Retinal pigment epithelial cell (primary cell): ENCODE data around the gene ATF6.

ENCODE experiments used
- DNase-seq: peaks from one replicate; pipeline ENCODE4 v3.0.0-alpha.2; 2010; ENCODE audit warnings: low read depth
- H3K4me3 ChIP-seq: 2 replicates; pipeline ENCODE4 v1.5.1; 2011; ENCODE audit warnings: mild to moderate bottlenecking, low read length, control low read depth, moderate library complexity
- TF ChIP-seq, protein P1 (sequence below): conservative IDR thresholded peaks from 2 replicates; pipeline ENCODE4 v1.5.1; 2011; ENCODE audit warnings: low read depth, low read length, control low read depth, inconsistent platforms

Gene ATF6

DNA sequence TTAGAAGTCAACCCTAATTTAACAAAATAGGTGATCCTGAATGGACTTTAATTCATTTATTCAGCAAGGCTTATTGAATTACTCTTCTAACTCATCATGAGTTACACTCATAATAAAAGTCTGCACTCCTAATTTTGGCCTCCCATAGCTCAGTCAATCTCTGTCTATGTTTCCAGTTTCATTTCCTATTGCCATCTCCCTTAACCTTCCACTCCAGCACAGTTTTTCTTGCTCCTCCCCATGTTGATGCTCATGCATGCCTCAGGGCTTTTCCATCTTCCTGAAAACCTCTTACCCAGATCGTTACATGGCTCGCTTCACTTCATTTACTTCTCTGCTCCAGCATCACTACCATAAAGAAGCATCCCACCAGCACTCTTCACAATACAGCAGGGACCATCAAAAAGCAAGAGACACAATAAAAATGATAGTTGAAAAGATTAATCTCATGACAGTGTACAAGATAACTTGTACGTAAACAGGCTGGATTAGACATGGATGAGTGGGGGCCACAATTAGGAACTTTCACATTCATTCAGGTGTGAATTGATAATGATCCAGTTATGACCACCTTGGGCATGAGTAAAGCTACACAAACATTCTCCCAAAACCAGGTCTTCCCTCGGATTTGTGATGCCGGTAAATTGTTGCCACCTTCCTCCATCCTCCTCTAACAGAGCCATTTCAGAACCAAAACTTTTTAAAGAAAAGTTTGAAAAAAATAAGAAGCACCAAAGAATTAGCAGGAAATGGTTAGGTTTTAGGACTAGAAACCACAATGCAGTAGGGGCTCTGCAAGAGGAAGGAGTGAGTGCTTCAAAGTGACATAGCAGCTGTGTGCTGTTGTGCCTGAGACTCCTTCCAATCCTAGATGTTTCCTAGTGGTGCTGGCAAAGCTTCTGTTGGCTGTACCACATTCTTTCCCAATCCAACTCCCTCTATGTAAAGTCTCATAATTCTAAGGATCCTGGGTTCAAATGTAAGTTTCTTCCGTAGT lies 167.8 kb downstream of the ATF6 start:
- H3K4me3 ChIP-seq, result no peak overlapping the region
- TF ChIP-seq, protein P1, sequence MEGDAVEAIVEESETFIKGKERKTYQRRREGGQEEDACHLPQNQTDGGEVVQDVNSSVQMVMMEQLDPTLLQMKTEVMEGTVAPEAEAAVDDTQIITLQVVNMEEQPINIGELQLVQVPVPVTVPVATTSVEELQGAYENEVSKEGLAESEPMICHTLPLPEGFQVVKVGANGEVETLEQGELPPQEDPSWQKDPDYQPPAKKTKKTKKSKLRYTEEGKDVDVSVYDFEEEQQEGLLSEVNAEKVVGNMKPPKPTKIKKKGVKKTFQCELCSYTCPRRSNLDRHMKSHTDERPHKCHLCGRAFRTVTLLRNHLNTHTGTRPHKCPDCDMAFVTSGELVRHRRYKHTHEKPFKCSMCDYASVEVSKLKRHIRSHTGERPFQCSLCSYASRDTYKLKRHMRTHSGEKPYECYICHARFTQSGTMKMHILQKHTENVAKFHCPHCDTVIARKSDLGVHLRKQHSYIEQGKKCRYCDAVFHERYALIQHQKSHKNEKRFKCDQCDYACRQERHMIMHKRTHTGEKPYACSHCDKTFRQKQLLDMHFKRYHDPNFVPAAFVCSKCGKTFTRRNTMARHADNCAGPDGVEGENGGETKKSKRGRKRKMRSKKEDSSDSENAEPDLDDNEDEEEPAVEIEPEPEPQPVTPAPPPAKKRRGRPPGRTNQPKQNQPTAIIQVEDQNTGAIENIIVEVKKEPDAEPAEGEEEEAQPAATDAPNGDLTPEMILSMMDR, result no peak
- DNase-seq, result no peak

DNA sequence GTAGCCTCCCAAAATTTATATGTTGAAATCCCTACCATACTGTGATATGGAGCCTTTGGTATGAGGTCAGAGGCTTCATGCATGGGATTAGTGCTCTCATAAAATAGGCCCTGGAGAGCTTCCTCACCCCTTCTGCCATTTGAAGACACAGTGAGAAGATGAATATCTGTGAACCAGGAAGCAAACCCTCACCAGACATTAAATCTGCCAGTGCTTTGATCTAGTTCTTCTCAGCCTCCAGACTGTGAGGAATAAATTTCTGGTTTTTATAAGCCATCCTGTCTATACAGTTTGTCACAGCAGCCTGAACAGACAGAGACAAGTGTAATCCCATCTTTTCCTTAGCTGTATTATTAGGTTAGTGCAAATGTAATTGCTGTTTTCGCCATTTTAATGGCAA lies 169.1 kb downstream of the ATF6 start:
- no peak overlapping the region for H3K4me3 ChIP-seq
- TF ChIP-seq, protein P1, result no peak
- no peak for DNase-seq

DNA sequence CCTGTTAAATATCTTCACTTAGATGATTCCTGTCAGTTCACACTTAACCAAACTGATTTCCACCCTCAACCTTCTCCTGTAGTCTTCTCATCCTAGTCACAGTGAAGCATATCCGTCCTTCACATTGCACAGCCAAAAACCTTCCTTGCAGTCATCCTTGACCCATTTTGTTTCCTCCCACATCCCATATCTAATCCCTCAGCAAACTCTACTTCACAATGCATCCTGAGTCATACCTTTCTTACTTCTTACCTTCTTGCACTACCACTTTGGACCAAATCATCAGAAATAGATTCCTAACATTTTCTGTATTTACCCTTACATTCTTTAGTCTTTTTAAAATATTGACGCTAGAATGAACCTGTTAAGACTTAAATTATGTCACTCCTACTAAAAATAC lies 170.7 kb downstream of the ATF6 start:
- H3K4me3 ChIP-seq, result no peak overlapping the region
- TF ChIP-seq, protein P1, result no peak
- DNase-seq, result no peak

DNA sequence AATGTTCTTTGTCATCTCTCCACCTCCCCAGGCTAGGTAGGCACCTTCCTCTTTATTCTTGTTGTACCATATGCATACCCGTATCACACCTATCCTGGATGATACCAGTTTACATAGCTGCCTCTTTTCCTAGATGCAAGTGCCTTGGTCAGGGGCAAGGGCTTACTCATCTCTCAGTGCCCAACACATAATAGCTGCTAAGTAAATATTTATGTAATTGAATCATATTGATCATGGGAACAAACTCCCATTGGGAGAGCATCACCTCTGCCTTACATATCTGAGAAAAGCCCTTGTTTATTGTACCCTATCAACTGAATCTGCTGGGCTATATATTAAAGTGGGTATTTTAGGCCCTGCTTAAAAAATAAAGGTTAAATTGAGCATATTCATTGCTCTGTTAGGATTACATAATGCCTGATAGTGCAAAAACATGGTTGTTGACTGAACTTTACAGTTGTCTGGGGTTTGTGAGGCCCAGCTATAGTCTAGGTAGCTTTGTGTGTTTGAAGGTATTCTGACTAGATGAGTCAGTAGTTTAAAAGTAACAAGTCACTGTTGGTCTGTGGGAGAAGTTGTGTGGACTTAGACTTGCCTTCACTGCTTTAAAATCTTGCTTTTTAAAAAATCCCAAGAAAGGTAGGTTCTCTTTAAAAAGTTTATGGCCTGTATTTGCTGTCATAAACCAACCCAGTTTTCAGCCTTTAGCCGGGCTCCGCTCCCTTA lies 174.9 kb downstream of the ATF6 start:
- DNase-seq, result no peak
- TF ChIP-seq, protein P1, result no peak
- H3K4me3 ChIP-seq, result no peak overlapping the region

DNA sequence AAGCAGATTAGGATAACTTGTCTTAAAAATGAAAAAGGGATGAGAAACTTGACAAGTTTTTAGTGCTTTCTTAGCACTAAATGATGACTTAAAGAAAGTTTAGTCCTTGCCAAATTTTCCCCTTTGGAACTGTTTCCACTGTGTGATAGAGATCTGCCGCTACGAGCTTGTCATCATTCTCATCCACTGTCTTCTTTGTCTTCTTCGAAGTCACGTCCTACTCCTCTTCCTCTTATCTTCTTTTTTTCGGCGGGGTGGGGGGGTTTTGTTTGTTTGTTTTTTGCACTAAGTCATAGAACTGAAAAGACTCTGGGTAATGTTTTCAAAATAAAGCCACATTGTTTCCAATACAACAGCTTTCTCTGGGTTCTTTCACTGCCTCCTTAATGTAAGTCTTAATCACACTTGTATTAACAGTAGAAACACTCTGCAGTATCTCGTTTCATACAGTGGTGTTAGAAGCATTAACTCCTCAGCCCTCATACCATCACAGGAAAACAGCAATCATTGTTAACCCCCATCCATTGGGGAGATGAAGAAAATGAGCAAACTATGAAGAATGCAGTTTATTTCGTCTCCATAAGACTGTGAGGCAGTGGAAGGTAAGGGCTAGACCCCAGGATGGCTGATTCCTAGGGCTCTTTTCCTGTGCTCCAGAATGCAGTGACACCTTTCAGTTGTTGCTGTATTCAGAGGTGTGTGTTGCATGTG lies 175.8 kb downstream of the ATF6 start:
- DNase-seq, result no peak
- TF ChIP-seq, protein P1, result no peak
- no peak overlapping the region for H3K4me3 ChIP-seq

DNA sequence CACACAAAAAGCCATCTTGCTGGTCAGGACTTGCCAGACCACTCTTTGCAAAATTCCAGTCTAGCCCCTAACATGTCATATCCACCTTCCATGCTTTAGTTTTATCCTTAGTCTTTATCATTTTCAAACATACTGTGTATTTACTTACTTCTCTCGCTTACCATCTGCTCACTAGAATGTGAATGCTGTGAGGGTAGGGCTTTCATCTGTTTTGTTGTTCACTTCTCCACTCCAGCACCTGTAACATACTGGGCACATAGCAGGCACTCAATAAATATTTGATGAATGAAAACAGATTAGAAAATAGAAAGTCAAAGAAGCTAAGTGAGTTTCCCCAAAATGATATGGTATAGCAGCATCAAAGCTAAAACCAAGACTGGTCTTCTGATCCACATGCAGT lies 177.6 kb downstream of the ATF6 start:
- TF ChIP-seq, protein P1, result no peak
- no peak for DNase-seq
- no peak overlapping the region for H3K4me3 ChIP-seq
